Naive thymus-derived CD4-positive, alpha-beta T cell (primary cell): ENCODE data around the gene EPHX1. TPM values are rescaled to one million over a fixed set of nuclear protein-coding genes. Genes with fewer than 3 reads are reported as not detected.
"Not testable (repeated sequence)": the region's sequence is repeated elsewhere in the genome, so short reads cannot be mapped to it uniquely, and the experiment has no call there.

Experiments used
- ATAC-seq: fragments of 150-1000 bp; cut with Tn5 transposase; 2 replicates; pipeline ENCODE4 v1.10.0; 2021; ENCODE audit warnings: mild to moderate bottlenecking, moderate library complexity
- CTCF ChIA-PET: fragments of 350-600 bp; sonication (Branson Sonifier 250); formaldehyde crosslinking; loops from one replicate; lab custom pipeline; 2021; ENCODE audit warnings: antibody characterized with exemption; lab: Charles Lee
- POLR2A ChIA-PET: fragments of 350-600 bp; sonication (Branson Sonifier 250); formaldehyde crosslinking; loops from one replicate; lab custom pipeline; 2021; ENCODE audit warnings: antibody characterized with exemption, inconsistent platforms; lab: Charles Lee
- DNase-seq, 9 donors: peaks; one replicate each; pipeline versions ENCODE4 v3.0.0 to v3.0.0-alpha.2; 2020 to 2022; ENCODE audit warnings: mixed read lengths in 1 of 9
- H3K27ac ChIP-seq: one replicate; pipeline ENCODE4 v1.7.0; 2013; ENCODE audit warnings: mild to moderate bottlenecking, low read depth, low read length, moderate library complexity
- H3K27me3 ChIP-seq, 2 donors: one replicate each; pipeline ENCODE4 v1.7.0; 2013; ENCODE audit warnings: low read length in 2 of 2, mild to moderate bottlenecking in 2 of 2, moderate library complexity in 2 of 2; ENCODE audit not compliant: control insufficient read depth in 2 of 2, insufficient read depth in 2 of 2
- H3K36me3 ChIP-seq, 3 experiments: 1 replicate in 2 of 3; 2 replicates in 1 of 3; pipeline ENCODE4 v1.7.0; 2013; ENCODE audit warnings: low read length in 3 of 3, mild to moderate bottlenecking in 3 of 3, moderate library complexity in 1 of 3; ENCODE audit not compliant: insufficient read depth in 3 of 3, control insufficient read depth in 2 of 3
- H3K4me1 ChIP-seq, 2 donors: one replicate each; pipeline ENCODE4 v1.7.0; 2013; ENCODE audit warnings: low read length in 2 of 2, mild to moderate bottlenecking in 2 of 2, moderate library complexity in 1 of 2; ENCODE audit not compliant: control insufficient read depth in 2 of 2, insufficient read depth in 2 of 2
- H3K4me3 ChIP-seq: 2 replicates; pipeline ENCODE4 v1.7.0; 2013; ENCODE audit warnings: mild to moderate bottlenecking, low read length
- H3K9me3 ChIP-seq, 3 experiments: 1 replicate in 2 of 3; 2 replicates in 1 of 3; pipeline ENCODE4 v1.7.0; 2013; ENCODE audit warnings: low read length in 3 of 3; ENCODE audit not compliant: control insufficient read depth in 2 of 3
- H3K27ac Mint-ChIP-seq, 9 donors: one replicate each; pipeline ENCODE4 v1.8.0; 2020 to 2022; ENCODE audit warnings: mixed read lengths in 9 of 9, mild to moderate bottlenecking in 8 of 9, moderate library complexity in 5 of 9, inconsistent platforms in 2 of 9
- H3K27me3 Mint-ChIP-seq, 5 donors: one replicate each; pipeline ENCODE4 v1.8.0; 2021 to 2022; ENCODE audit warnings: mixed read lengths in 5 of 5, mild to moderate bottlenecking in 1 of 5
- H3K36me3 Mint-ChIP-seq, 5 donors: one replicate each; pipeline ENCODE4 v1.8.0; 2020 to 2022; ENCODE audit warnings: mixed read lengths in 5 of 5, mild to moderate bottlenecking in 3 of 5, inconsistent platforms in 1 of 5
- H3K4me1 Mint-ChIP-seq, 7 donors: one replicate each; pipeline ENCODE4 v1.8.0; 2020 to 2022; ENCODE audit warnings: mixed read lengths in 7 of 7, mild to moderate bottlenecking in 3 of 7, inconsistent platforms in 1 of 7
- H3K4me3 Mint-ChIP-seq, 10 donors: one replicate each; pipeline ENCODE4 v1.8.0; 2020 to 2022; ENCODE audit warnings: mild to moderate bottlenecking in 10 of 10, mixed read lengths in 10 of 10, moderate library complexity in 6 of 10, inconsistent platforms in 2 of 10
- H3K9me3 Mint-ChIP-seq, 11 donors: one replicate each; pipeline ENCODE4 v1.8.0; 2020 to 2022; ENCODE audit warnings: mixed read lengths in 11 of 11, mild to moderate bottlenecking in 4 of 11, inconsistent platforms in 1 of 11, moderate library complexity in 1 of 11
- intact Hi-C, 2 donors: fragments of 100-400 bp; cut with micrococcal nuclease; formaldehyde crosslinking; loops; one replicate each; pipeline ENCODE4 v1.15.1; 2023
- polyA plus RNA-seq, 2 donors: library from polyadenylated mRNA; unstranded; fragments of 300-500 nt; fragmentation: Illumina TruSeq; gene quantifications; one replicate each; pipeline ENCODE4 v1.2.3, GENCODE V29; 2021
- total RNA-seq, 6 experiments: library from RNA in 5 of 6; stranded (reverse) in 5 of 6; gene quantifications; 1 replicate in 5 of 6; 2 replicates in 1 of 6; pipeline ENCODE4 v1.2.3 and lab custom pipeline; 2021 to 2026

The EPHX1 gene
- total and polyA plus RNA-seq, 7 experiments from 2014 or later, result 0.66 to 3.2 (median 2.0) TPM

GRCh38 chr1:225887554-225888288 lies 77.8 kb downstream of the EPHX1 start:
- intact Hi-C loops, H3K27ac Mint-ChIP-seq, H3K4me3 Mint-ChIP-seq, ATAC-seq, H3K36me3 Mint-ChIP-seq, CTCF ChIA-PET, H3K4me1 ChIP-seq, H3K27me3 ChIP-seq, H3K27ac ChIP-seq, H3K36me3 ChIP-seq, H3K4me3 ChIP-seq, H3K9me3 Mint-ChIP-seq, H3K9me3 ChIP-seq, DNase-seq: not testable (repeated sequence)
- Mint-ChIP-seq H3K27me3 (peaks cover 0 to 39% (median 0%) of the 10 kb centered on the region in 5 donors), H3K4me1 (peaks cover 10 to 37% (median 19%) of the 10 kb centered on the region in 7 donors)
- POLR2A ChIA-PET, result interaction anchor here (1.0 to 14.9 kb wide), 4 partner anchors 6 to 36 kb away, joined by 3 to 396 read pairs (median 202); partner anchors contain the start of genes LEFTY1, PYCR2 and TMEM63A

- no peak for DNase-seq
- H3K4me3 ChIP-seq, result no peak overlapping the region
- Mint-ChIP-seq H3K27me3 (peaks cover 0 to 36% (median 0%) of the 10 kb centered on the region in 5 donors), H3K4me3 (no peak overlapping the region), H3K9me3 (no peaks in the 10 kb centered on the region), H3K36me3 (peaks cover 0 to 2% (median 0%) of the 10 kb centered on the region in 5 donors), H3K4me1 (peaks cover 6 to 33% (median 15%) of the 10 kb centered on the region in 7 donors), H3K27ac (peak overlapping the region in 1 of 9 donors; percentile 59)
- ChIA-PET CTCF (no interaction called here), POLR2A (interaction anchor here (1.0 to 12.8 kb wide), 4 partner anchors 8 to 111 kb away, joined by 3 to 396 read pairs (median 10); partner anchors contain the start of genes SDE2 and TMEM63A)
- no peak overlapping the region for H3K27ac ChIP-seq
- H3K27me3 ChIP-seq, result no peaks in the 10 kb centered on the region
- no peak for ATAC-seq
- H3K36me3 ChIP-seq, result no peaks in the 10 kb centered on the region
- H3K4me1 ChIP-seq, result peaks cover 3 to 10% of the 10 kb centered on the region in 2 donors
- intact Hi-C loops, result no loop called here
- H3K9me3 ChIP-seq, result no peaks in the 10 kb centered on the region
Measured at GRCh38 chr1:225888289-225888897, 78.5 kb downstream of the EPHX1 start.

GRCh38 chr1:225888898-225889601 lies 79.1 kb downstream of the EPHX1 start, which contains the start of gene LEFTY1:
Gene LEFTY1, minus strand, starts transcription at chr1:225889146. Its CDS starts 80 bp downstream, at chr1:225889066.
- Mint-ChIP-seq H3K27me3 (peaks cover 0 to 37% (median 0%) of the 10 kb centered on the region in 5 donors), H3K9me3 (no peaks in the 10 kb centered on the region), H3K4me1 (peaks cover 1 to 32% (median 14%) of the 10 kb centered on the region in 7 donors), H3K27ac (peak within 1 kb of the TSS in 6 of 9 donors; percentile 28 to 66 (median 60)), H3K36me3 (peaks cover 0 to under 1% (median 0%) of the 10 kb centered on the region in 5 donors), H3K4me3 (no peak within 1 kb of the TSS)
- no peaks in the 10 kb centered on the region for H3K36me3 ChIP-seq
- ATAC-seq, result peak; percentile 14
- H3K27ac ChIP-seq, result no peak within 1 kb of the TSS
- ChIA-PET POLR2A (interaction anchor here (0.6 to 12.8 kb wide), 7 partner anchors 9 to 110 kb away, joined by 3 to 396 read pairs (median 4); partner anchors contain the start of genes SDE2 and TMEM63A), CTCF (interaction anchor here (0.7 to 1.1 kb wide), 3 partner anchors 9 to 23 kb away, joined by 3 to 7 read pairs (median 3); no protein-coding TSS in a partner anchor)
- H3K4me1 ChIP-seq, result peaks cover 0 to 5% of the 10 kb centered on the region in 2 donors
- H3K27me3 ChIP-seq, result no peaks in the 10 kb centered on the region
- H3K4me3 ChIP-seq, result no peak within 1 kb of the TSS
- no peaks in the 10 kb centered on the region for H3K9me3 ChIP-seq
- intact Hi-C loops, result no loop called here
- DNase-seq, result no peak

- Mint-ChIP-seq H3K36me3 (no peaks in the 10 kb centered on the region), H3K4me3 (no peak overlapping the region), H3K4me1 (peaks cover 0 to 37% (median 19%) of the 10 kb centered on the region in 7 donors), H3K27ac (peak overlapping the region in 6 of 9 donors; percentile 26 to 66 (median 53)), H3K9me3 (no peaks in the 10 kb centered on the region), H3K27me3 (peaks cover 0 to 39% (median 0%) of the 10 kb centered on the region in 5 donors)
- ChIA-PET CTCF (interaction anchor here (0.7 to 1.1 kb wide), 3 partner anchors 9 to 22 kb away, joined by 3 to 7 read pairs (median 3); no protein-coding TSS in a partner anchor), POLR2A (interaction anchor here (0.6 to 12.8 kb wide), 6 partner anchors 8 to 23 kb away, joined by 4 to 396 read pairs (median 6); partner anchors contain the start of gene TMEM63A)
- H3K36me3 ChIP-seq, result no peaks in the 10 kb centered on the region
- H3K4me1 ChIP-seq, result peaks cover 0 to 10% of the 10 kb centered on the region in 2 donors
- DNase-seq, result no peak
- no peak overlapping the region for H3K4me3 ChIP-seq
- no peak overlapping the region for H3K27ac ChIP-seq
- H3K27me3 ChIP-seq, result no peaks in the 10 kb centered on the region
- intact Hi-C loops, result no loop called here
- no peaks in the 10 kb centered on the region for H3K9me3 ChIP-seq
- ATAC-seq, result no peak
Measured at GRCh38 chr1:225889743-225890142, 79.8 kb downstream of the EPHX1 start.

GRCh38 chr1:225890346-225891228 lies 80.7 kb downstream of the EPHX1 start:
- intact Hi-C loops, result no loop called here
- Histone ChIP-seq H3K27me3 (no peaks in the 10 kb centered on the region), H3K9me3 (no peaks in the 10 kb centered on the region), H3K4me1 (peaks cover 0 to 10% of the 10 kb centered on the region in 2 donors), H3K4me3 (no peak overlapping the region), H3K36me3 (no peaks in the 10 kb centered on the region), H3K27ac (no peak overlapping the region)
- DNase-seq (no peak), ATAC-seq (no peak)
- H3K36me3 Mint-ChIP-seq, result no peaks in the 10 kb centered on the region
- H3K4me1 Mint-ChIP-seq, result peaks cover 0 to 41% (median 21%) of the 10 kb centered on the region in 7 donors
- H3K4me3 Mint-ChIP-seq, result no peak overlapping the region
- H3K27me3 Mint-ChIP-seq, result peaks cover 0 to 41% (median 0%) of the 10 kb centered on the region in 5 donors
- H3K27ac Mint-ChIP-seq, result peak overlapping the region in 4 of 9 donors; percentile 36 to 67 (median 62)
- CTCF ChIA-PET, result interaction anchor here (1.1 kb wide), 1 partner anchor 18 kb away, joined by 7 read pairs; no protein-coding TSS in a partner anchor
- POLR2A ChIA-PET, result interaction anchor here (0.6 to 12.8 kb wide), 5 partner anchors 9 to 73 kb away, joined by 3 to 396 read pairs (median 4); partner anchors contain the start of gene TMEM63A
- no peaks in the 10 kb centered on the region for H3K9me3 Mint-ChIP-seq
